SK-N-SH treated with all-trans-retinoic acid at 6 μM for 48 hours (cell line): ENCODE measurements around the gene FGF11.

ENCODE experiments used
- CSRNP3 ChIP-seq: fragments of 250-450 bp; sonication (Bioruptor Pico); IDR thresholded peaks from 2 replicates; pipeline ENCODE4 v1.5.1; 2021; ENCODE audit warnings: mild to moderate bottlenecking, moderate library complexity
- ESRRG ChIP-seq: fragments of 250-450 bp; sonication (Bioruptor Pico); IDR thresholded peaks from 2 replicates; pipeline ENCODE4 v1.6.1; 2021; ENCODE audit warnings: mild to moderate bottlenecking
- ISL1 ChIP-seq: fragments of 250-450 bp; sonication (Bioruptor Pico); IDR thresholded peaks from 2 replicates; pipeline ENCODE4 v2.1.2; 2022; ENCODE audit warnings: mild to moderate bottlenecking, moderate library complexity
- PATZ1 ChIP-seq: fragments of 250-450 bp; sonication (Bioruptor Pico); IDR thresholded peaks from 2 replicates; pipeline ENCODE4 v1.8.0; 2020; ENCODE audit warnings: mild to moderate bottlenecking, moderate library complexity, borderline replicate concordance
- POU6F1 ChIP-seq: fragments of 250-450 bp; sonication (Bioruptor Pico); IDR thresholded peaks from 2 replicates; pipeline ENCODE4 v1.8.0; 2021; ENCODE audit warnings: low read depth, mild to moderate bottlenecking, moderate library complexity, borderline replicate concordance
- RARB ChIP-seq: fragments of 250-450 bp; sonication (Bioruptor Pico); IDR thresholded peaks from 2 replicates; pipeline ENCODE4 v1.8.0; 2021; ENCODE audit warnings: mild to moderate bottlenecking, moderate library complexity
- TCF4 ChIP-seq: fragments of 250-450 bp; sonication (Bioruptor Pico); IDR thresholded peaks from 2 replicates; pipeline ENCODE4 v1.8.0; 2021; ENCODE audit warnings: mild to moderate bottlenecking, moderate library complexity, borderline replicate concordance
- TOX ChIP-seq: fragments of 250-450 bp; sonication (Bioruptor Pico); IDR thresholded peaks from 2 replicates; pipeline ENCODE4 v1.8.0; 2021; ENCODE audit warnings: mild to moderate bottlenecking, moderate library complexity, borderline replicate concordance
- ZFP3 ChIP-seq: fragments of 250-450 bp; sonication (Bioruptor Pico); IDR thresholded peaks from 2 replicates; pipeline ENCODE4 v1.5.0; 2020; ENCODE audit warnings: mild to moderate bottlenecking, moderate library complexity
- ZFP30 ChIP-seq: fragments of 450-650 bp; formaldehyde crosslinking; IDR thresholded peaks from 2 replicates; pipeline ENCODE4 v1.5.0; 2022; ENCODE audit warnings: mild to moderate bottlenecking, moderate library complexity
- ZNF565 ChIP-seq: fragments of 450-650 bp; formaldehyde crosslinking; conservative IDR thresholded peaks from 2 replicates; pipeline ENCODE4 v1.5.0; 2020; ENCODE audit warnings: low read depth, mild to moderate bottlenecking, moderate library complexity
- ZNF8 ChIP-seq: fragments of 450-650 bp; formaldehyde crosslinking; IDR thresholded peaks from 2 replicates; pipeline ENCODE4 v1.5.0; 2020; ENCODE audit warnings: mild to moderate bottlenecking, moderate library complexity

- TF ChIP-seq ZFP3 (CRISPR knock-in tag): no peak
- TF ChIP-seq ZNF565: no peak
- no peak for TF ChIP-seq TCF4 (CRISPR knock-in tag)
- no peak for TF ChIP-seq PATZ1
- no peak for TF ChIP-seq ESRRG (CRISPR knock-in tag)
- no peak for TF ChIP-seq CSRNP3
- no peak for TF ChIP-seq RARB (CRISPR knock-in tag)
- TF ChIP-seq POU6F1 (CRISPR knock-in tag): no peak
- TF ChIP-seq ZFP30 (CRISPR knock-in tag): no peak
- TF ChIP-seq ISL1 (CRISPR knock-in tag): no peak
- no peak for TF ChIP-seq TOX (CRISPR knock-in tag)
- TF ChIP-seq ZNF8: no peak
Measured at GRCh38 chr17:7419819-7420610, 19.3 kb upstream of the FGF11 start, which contains the start of gene SPEM1.
